GM19468 (cell line): ENCODE measurements around the gene PYCARD.
"Not testable (repeated sequence)": the region's sequence is repeated elsewhere in the genome, so short reads cannot be mapped to it uniquely, and the experiment has no call there.

Experiments
- ATAC-seq: cut with Tn5 transposase; IDR thresholded peaks from one replicate; pipeline ENCODE4 v1.9.1; 2021; ENCODE audit warnings: mild to moderate bottlenecking, moderate library complexity, moderate number of reproducible peaks; ENCODE audit not compliant: unreplicated experiment; ENCODE audit errors: extremely low read depth

The PYCARD gene

DNA sequence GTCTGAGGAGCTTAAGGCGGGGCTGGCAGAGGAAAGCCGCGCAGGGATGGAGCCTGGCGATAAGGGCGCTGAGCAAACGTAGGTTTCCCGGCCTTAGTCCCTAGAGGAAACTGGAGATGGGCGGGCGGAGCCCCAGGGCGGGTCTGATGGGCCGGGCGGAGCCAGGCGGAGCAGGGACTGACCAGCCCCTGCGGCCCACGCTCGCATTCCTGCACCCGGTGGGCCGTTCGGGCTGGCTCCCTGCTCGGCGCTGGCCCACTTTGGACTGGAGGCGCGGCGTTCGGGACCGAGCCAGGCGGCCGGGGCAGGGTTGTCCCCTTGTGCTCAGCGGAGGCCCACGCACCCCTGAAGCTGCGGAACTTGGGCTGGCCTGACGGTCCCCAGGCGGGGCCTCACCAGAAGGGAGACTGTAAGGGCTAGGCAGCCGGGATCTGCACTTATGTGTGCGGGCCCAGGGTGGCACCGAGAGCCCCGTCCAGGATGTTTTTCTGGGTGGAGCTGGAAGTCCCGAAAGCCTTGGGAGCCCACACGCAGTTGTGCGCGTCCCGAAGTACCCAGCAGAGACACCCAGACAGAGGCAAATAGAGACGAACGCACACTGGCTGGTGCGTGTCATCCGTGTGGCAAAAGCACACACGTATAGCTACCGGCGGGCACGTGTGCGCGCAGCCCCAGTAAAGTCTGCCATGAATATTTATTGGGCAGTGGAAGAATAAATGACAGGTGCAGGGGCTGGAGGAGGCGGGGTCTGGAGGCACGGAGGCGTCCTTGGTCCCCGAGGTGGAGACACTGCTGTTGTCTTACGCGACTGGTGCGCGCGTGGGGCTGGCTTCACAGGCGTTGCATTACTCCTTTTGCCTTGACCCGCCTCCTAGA, 13.0 kb upstream of the PYCARD start:
- ATAC-seq = no peak

DNA sequence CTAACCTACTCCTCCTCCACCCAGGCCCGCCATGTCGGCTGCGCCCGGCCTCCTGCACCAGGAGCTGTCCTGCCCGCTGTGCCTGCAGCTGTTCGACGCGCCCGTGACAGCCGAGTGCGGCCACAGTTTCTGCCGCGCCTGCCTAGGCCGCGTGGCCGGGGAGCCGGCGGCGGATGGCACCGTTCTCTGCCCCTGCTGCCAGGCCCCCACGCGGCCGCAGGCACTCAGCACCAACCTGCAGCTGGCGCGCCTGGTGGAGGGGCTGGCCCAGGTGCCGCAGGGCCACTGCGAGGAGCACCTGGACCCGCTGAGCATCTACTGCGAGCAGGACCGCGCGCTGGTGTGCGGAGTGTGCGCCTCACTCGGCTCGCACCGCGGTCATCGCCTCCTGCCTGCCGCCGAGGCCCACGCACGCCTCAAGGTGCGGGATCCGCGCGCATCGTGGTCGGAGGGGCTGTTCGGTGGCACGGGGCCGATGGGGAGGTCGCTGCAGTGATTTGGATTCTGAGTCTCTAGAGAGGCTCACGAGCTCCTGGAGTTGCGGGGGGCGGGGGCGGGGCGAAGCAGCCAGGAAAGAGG, 12.2 kb upstream of the PYCARD start:
- ATAC-seq = no peak

DNA sequence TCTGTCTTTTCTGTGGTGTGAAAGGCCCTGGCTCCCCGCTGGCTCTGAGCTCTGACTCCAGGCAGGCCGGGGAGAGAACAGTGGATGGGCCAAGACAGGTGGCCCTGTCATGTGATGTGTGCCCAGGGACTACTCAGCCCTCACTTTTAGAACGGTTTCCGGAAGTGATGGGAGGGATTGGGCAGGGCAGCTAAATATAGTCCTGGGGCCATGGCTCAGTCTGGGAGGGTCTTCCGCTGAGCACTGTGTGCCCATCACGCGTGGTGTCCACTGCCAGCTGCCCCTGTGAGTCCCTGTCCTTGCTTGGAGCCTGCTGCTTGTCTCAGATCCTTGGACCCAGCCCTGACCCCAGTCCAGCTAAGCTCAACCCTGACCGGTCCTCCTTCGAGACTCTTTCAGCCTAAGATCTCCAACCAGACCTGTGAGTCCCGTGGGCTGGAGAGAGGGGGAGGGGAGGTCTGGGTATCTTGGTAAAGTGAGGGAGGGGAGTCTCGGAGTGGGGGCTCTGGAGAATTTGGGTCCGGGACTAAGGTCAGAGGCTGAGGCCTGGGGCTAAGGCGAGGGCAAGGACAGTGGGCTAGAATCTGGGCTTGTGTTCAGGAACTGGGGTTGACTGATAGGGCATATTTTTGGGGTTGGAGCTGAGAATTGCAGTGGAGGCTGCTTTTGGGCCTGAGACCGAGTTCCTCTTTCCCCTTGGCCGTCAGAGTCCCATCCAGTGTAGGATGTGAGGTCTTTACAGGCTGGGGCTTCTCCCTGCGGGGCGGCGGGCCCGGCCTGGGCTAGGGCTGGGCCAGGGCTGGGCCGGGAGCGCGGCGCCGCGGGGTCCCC, 11.5 kb upstream of the PYCARD start, which contains the start of gene TRIM72:
Gene TRIM72, plus strand, starts transcription at position 243 of the 831 bp plus-strand sequence. CDS start 620 bp downstream, outside the sequence.
- no peak for ATAC-seq

DNA sequence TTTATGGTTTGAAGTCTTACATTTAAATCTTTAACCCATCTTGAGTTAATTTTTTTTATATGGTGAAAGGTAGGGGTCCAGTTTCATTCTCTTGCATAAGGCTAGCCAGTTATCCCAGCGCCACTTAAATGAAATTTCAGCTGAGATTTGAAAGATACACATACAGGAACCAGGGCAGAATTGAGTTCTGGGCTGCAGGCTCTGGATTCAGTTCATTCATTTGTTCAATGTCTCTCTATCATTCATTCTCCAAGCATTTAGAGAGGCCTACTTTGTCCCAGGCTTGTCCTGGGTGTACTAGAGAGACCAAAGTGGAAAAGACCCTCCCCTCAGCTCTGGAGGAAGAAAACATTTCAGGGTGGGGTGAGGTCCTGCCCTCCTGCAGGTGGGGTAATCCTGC, 10.8 kb upstream of the PYCARD start:
- no peak for ATAC-seq

DNA sequence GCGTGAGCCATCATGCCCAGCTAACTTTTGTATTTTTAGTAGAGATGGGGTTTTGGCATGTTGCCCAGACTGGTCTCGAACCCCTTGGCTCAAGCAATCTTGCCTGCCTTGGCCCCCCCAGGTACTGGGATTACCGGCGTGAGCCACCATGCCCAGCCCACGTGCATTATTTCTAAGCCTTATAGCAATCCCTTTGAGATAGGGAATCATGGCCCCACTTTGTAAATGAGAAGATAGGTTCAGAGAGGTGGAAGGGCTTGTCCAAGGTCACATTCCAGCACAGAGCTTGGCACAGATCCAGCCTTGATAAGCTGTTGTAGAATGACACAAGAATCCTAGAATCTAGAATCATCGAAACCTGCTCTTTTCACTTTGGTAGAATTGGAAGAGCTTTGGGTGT, 4.2 kb upstream of the PYCARD start:
- no peak for ATAC-seq

DNA sequence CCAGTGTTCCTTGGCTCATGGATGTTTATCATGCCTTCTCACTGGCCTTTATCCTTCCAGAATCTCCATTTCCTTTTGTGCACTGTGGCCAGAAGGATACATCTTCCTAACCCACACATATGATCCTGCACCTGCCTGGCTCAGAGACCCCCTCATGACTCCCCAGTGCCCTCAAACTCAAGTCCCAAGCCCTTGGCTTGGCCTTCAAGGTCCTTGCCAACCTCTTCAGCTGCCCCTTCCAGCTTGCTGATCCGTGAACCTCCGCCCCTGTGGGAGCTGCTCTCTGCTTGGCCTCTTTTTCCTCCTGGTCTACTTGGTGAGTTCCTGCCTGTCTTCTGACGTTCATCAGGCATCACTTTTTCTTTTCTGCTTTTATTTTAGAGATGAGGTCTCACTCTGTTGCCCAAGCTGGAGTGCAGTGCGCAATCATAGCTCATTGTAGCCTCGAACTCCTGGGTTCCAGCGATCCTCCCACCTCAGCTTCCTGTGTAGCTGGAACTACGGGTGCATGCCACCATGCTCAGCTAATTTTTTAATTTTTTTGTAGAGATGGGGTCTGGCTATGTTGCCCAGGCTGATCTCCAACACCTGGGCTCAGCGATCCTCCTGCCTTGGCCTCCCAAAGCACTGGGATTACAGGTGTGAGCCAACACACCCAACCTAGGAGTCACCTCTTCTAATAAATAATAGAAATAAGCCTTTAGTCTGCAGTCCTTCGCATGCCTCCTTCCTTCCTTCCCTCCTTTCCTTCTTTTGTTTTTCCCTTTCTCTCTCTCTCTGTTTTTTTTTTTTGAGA, 2.5 kb upstream of the PYCARD start:
- ATAC-seq = no peak

DNA sequence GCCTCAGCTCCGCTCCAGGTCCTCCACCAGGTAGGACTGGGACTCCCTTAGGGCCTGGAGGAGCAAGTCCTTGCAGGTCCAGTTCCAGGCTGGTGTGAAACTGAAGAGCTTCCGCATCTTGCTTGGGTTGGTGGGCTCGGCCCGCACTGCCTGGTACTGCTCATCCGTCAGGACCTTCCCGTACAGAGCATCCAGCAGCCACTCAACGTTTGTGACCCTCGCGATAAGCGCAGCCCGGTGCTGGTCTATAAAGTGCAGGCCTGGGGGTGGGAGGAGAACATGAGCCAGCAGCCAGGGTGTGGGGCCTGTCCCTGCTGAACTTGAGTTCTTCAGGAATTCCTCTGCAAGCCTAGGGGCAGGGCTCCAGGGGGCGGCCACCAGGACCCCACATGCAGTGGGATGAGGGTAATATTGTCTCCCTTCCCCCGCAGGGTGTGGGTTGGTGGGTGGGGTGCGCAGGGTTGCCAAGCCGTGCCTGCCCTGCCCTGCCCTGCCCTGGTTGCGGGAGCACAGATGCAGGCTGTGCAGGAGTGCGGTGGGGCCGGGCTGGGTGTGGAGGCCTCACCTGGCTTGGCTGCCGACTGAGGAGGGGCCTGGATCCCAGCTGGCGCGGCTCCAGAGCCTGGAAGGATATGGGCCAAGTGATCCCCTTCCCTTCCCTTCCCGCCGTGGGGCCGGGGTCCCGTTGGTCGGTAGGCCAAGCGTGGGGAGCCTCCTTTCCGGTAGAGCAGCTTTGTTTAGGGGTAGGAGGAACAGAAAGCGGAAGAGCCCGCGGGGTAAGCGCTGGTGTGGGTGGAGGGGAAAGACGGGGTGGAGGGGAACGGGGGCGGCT, 762 bp downstream of the PYCARD start:
- no peak for ATAC-seq

DNA sequence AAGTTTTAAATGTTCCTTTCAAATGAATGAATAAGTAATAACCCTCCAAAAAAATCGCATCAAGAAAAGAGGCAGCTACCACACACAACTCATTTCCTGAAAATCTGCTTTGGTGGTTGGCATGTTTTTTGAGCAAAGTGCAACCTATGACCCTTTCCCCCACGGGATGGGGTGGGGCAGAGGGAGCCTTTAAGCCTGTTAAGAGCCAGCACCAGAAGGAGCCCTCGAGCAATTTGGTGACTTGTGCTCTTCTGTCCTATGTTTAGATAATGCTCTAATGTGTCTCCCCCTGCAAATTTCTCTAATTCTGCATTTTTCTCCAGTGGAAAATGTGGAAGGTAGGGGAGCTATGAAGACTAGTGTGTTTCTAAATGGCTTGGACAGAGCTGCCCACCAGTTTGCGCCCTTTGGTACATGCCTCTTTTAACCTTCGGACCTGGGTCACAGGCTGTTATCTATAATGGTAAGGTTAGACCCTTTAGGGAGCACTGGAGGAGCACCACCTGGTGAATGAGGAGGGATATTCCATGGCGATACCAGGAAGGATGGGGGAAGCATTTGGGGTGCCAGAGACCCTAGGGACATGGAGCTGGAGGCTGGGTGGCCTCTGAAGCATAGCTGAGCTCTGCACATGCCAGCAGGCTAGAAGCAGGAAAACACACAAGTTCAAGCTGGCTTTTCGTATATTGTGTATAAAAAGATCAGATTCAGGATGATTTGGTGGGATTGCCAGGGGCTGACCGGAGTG, 1.6 kb downstream of the PYCARD start:
- ATAC-seq = no peak

DNA sequence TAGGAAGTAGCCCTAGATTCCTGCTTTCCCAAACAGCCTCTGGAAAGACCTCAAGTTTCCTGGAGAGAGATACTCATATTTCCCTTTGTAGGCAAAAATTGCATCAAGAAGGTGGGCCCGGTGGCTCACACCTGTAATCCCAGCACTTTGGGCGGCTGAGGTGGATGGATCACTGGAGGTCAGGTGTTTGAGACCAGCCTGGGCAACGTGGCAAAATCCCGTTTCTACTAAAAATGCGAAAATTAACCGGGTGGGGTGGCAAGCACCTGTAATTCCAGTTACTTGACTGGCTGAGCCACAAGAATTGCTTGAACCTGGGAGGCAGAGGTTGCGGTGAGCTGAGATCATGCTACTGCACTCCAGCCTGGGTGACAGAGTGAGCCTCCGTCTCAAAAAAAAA, 2.4 kb downstream of the PYCARD start:
- not testable (repeated sequence) for ATAC-seq

DNA sequence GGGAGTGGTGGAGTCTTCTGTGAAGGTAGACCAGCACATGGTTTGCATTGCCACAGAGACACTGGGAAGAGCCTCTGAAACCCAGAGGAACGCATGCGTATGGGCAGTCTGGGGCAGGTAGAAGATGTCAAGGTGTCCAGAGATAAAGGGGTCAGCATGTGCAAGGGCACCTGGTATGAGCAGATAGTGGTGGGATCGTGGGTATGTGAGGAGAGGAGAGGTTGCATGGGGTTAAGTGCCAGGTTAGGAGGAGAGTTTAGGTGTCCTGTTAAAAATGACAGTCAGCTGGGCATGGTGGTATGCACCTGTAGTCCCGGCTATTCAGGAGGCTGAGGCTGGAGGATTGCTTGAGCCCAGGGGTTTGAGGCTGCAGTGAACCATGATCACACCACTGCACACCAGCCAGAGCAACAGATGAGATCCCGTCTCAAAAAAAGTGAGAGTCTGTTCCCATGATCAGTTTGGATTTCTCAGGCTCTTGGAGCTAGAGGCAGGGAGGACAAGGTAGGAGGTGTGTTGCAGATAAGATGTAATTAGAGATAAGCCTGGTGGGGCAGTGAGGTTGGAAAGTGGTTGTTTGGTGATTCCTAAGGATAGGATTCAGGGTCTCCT, 3.0 kb downstream of the PYCARD start:
- no peak for ATAC-seq

DNA sequence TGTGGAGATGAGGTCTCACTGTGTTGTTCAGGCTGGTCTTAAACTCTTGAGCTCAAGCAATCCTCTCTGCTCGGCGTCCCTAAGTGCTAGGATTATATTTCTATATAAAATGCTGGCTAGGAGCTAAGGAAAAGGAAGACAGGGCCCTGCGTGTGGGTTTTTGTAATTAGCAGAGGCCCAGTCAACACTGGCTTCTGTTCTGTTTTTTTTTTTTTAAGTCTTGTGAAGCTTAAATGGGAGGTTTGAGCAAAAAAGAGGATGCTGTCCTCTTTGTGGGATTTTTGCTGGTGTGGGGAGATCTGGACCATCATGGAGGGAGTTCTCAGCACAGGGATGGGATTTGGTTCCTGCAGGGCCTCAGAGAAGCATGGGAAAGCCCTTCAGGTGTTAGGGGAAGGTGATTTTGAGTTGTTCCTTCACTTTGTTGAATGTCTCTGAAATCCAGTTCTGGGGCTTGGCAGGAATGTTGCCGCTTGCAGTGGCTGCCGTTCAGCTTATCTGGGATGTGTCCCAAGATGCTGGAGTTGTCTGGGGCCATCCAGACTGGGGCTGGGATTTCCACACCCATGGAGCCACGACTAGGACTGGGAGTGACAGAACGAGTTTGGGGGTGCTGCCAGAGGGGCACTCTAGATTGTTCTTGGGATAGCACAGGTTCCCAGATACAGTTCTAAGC, 4.2 kb downstream of the PYCARD start:
- no peak for ATAC-seq

DNA sequence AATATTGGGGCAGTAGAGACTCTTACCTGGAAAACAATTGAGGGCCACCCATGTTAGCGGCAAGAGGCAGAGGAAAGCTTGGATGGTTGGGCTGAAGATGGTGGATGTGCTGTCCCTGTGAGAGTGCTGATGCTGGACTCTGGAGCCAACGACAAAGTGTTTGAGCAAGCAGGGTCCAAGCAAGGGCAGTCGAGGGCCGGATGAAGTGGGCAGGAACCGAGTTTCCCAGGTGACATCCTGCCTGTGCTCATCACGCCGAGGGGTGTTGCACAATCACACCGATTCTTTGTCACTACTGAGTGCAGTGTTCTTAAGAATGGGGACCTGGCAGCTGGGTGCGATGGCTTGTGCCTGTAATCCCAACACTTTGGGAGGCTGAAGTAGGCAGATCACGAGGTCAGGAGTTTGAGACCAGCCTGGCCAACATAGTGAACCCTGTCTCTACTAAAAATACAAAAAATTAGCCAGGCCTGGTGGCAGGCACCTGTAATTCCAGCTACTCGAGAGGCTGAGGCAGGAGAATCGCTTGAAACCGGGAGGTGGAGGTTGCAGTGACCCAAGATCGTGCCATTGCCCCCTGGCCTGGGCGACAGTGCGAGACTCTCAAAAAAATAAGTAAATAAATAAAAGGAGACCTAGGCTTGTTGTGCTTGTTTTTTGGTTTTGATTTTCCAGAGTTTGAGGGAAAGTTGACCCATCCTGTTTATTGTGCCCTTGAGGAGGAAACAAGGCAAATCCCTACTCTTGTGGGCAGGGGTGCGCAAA, 6.1 kb downstream of the PYCARD start:
- ATAC-seq = no peak

DNA sequence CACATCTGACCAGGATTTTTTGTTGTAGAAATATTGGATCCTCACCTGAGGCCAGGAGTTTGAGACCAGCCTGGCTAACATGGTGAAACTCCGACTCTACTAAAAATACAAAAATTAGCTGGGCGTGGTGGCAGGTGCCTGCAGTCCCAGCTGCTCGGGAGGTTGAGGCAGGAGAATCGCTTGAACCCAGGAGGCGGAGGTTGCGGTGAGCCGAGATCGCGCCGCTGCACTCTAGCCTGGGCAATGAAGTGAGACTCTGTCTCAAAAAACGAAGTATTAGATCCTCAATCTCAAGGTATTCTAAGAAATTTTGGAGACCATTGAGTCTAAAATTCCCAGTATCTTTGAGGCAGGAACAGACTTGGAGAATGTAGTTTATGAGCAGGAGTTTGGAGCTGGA, 6.7 kb downstream of the PYCARD start:
- not testable (repeated sequence) for ATAC-seq

DNA sequence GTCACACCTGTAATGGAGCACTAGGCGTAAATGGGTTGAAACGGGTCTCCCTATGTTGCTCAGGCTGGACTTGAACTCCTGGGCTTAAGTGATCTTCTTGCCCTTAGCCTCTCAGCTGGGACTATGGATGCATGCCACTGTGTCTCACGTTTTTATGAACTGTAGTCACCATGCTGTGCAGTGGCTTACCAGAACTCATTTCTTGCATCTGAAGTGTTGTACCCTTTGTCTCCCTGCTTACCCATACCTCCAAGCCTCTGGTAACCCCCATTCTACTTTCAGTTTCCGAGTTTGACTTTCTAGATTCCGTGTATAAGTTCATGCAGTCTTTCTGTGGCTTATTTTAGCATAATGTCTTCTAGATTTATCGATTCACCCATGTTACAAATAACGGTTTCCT, 7.7 kb downstream of the PYCARD start:
- no peak for ATAC-seq

DNA sequence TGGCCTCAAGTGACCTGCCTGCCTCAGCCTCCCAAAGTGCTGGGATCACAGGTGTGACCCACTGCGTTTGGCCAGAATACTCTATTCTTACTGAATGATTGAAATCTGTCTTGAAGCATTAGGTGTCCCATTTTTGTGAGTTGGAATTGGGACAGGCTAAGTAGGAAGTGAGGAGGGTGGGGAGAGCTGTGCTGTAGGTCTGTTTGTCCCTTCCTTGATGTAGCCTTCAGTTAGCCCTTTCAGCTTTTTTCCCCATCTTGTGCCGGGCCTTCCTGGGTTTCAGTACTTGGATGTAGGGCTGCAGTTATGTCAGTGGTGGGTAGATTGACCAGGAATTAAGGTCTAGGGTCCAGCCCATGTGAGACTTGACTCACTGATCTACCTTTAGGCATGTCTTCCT, 8.7 kb downstream of the PYCARD start:
- ATAC-seq = no peak

DNA sequence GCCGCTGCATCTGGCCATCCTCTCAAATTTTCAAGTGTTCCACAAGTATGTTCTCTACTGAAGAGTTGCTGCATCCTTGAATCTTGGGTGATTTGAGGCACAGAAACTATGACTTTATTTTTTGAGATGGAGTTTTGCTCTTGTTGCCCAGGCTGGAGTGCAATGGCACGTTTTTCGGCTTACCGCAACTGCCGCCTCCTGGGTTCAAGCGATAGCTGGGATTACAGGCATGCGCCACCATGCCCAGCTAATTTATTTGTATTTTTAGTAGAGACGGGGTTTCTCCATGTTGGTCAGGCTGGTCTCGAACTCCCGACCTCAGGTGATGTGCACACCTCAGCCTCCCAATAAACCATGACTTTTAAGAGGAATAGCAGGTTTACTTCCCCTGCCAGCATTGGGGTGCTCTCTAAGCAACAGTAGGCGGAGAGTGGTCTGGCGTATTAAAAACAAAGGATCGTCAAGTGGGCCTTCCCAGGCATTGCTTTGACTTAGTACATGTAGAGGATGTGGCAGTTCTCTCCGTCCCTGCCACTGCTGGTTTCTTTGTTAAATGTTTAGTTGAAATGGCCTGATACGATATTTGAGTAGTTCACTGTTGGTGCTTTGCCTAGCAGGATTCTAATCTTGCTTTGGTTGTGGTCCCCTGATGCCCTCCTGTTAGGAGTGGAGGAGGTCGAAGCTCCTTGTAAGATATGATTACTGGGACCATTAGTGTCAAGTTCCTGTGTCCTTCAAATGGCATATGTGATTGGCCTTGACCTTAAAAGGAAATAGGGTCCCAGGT, 9.5 kb downstream of the PYCARD start:
- ATAC-seq = no peak
